Astrocyte of the spinal cord (primary cell): Measurements from ENCODE around the gene CASS4.

ENCODE experiments used
- DNase-seq: peaks from one replicate; pipeline ENCODE4 v3.0.0; 2011; ENCODE audit warnings: low read depth, low spot score
- H3K4me3 ChIP-seq: 2 replicates; pipeline ENCODE4 v1.5.1; 2011; ENCODE audit warnings: low read depth, mild to moderate bottlenecking, low read length, moderate library complexity
- CTCF ChIP-seq: IDR thresholded peaks from 2 replicates; pipeline ENCODE4 v1.5.1; 2012; ENCODE audit warnings: low read depth, mild to moderate bottlenecking, low read length, inconsistent platforms
- in situ Hi-C: cut with HindIII; loops from 2 replicates; pipeline ENCODE4 v1.10.0; 2017; ENCODE audit warnings: low sequenced_read_pairs

Gene CASS4, protein sequence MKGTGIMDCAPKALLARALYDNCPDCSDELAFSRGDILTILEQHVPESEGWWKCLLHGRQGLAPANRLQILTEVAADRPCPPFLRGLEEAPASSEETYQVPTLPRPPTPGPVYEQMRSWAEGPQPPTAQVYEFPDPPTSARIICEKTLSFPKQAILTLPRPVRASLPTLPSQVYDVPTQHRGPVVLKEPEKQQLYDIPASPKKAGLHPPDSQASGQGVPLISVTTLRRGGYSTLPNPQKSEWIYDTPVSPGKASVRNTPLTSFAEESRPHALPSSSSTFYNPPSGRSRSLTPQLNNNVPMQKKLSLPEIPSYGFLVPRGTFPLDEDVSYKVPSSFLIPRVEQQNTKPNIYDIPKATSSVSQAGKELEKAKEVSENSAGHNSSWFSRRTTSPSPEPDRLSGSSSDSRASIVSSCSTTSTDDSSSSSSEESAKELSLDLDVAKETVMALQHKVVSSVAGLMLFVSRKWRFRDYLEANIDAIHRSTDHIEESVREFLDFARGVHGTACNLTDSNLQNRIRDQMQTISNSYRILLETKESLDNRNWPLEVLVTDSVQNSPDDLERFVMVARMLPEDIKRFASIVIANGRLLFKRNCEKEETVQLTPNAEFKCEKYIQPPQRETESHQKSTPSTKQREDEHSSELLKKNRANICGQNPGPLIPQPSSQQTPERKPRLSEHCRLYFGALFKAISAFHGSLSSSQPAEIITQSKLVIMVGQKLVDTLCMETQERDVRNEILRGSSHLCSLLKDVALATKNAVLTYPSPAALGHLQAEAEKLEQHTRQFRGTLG

DNA sequence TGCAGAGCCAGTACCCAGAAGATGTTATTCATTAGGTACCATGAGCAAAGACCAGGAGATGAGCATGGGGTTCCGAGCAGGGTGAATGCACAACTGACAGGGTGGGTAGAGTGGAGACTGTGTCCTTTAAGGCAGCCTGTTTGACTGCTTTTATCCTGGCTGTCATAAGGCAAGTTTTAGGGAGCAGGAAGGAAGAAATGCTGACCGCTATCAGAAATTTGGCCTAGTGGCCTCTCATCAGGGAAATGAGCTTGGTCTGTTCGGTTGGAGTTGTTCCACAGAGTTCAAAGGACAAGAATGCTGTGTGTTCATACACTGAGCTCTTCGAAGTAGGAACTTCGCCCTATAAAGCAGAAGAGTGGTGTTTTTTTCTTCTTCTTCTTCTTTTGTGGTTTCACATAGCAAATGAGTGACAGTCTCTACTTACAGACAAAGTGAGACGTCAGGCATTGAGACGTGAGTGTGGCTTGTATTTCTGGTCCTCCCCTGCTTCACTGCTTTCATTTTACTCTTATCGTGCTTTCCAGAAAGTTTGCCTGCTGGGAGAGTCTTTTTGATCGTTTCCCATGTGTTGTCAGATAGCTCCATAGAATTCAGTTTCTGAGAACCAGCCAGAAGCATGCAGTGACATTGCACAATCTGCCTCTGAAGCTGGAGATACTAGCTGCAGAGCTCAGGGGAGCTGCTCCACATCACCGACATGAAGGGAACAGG is at the start of gene CASS4:
CASS4 (plus strand) TSS at position 502 of the 714 bp plus-strand sequence; CDS start at position 701, 199 bp downstream.
- peak; percentile 81 for DNase-seq
- in situ Hi-C loops = no loop called here
- H3K4me3 ChIP-seq = peak within 1 kb of the TSS; percentile 0
- TF ChIP-seq CTCF = no peak

DNA sequence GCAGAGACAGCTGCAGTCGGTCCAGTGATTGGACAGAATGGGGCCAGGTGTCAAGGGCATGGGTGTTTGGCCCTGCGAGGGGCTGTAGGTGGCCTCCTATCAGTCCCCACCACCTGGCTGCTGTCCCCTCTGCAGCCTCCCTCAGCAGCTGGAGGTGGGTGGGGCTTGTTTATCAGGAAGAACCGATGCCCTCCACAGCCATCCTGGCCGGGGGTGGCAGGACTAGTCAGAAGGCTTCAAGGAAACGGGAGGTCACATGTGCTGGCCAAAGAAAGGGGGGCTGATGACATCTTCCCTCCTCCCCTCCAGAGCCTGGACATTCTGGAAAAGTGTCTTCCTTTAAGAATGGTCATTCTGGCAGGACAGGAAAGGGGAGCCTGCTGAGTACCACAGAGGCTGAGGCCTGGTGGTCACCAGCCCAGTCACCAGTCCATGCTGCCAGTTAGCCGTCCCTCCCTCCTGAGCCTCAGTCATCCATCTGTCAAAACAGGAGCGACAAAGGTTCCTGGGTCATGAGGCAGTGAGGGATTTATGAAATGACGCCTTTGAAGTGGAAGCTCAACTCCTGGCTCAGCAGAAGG is 49.1 kb upstream of the CASS4 start:
- no peak overlapping the region for H3K4me3 ChIP-seq
- in situ Hi-C loops = no loop called here
- no peak for TF ChIP-seq CTCF
- no peak for DNase-seq

- DNase-seq = no peak
- no peak for TF ChIP-seq CTCF
- in situ Hi-C loops = no loop called here
- no peak overlapping the region for H3K4me3 ChIP-seq
Observed at GRCh38 chr20:56363491-56363890, 48.6 kb upstream of the CASS4 start.

- no peak for TF ChIP-seq CTCF
- DNase-seq = no peak
- in situ Hi-C loops = no loop called here
- H3K4me3 ChIP-seq = no peak overlapping the region
Observed at GRCh38 chr20:56368351-56369134, 43.5 kb upstream of the CASS4 start.

DNA sequence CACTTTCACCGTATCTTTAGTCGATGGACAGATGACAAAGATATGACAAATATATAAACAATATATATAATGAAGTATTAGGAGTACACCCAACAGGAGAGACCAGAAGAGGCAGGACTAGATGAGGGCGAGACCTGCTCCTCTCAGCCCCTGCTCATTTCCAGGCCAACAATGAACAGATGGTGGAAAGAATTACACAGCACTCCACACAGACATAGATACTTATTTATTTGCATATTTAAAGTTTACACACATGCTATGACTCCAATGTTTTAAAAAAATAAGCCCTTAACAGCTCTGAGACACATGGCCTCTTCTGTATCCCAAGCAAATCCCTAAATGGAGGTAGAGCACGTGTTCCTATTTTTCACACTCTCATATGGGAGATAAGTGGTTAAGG is 42.9 kb upstream of the CASS4 start:
- no peak overlapping the region for H3K4me3 ChIP-seq
- in situ Hi-C loops = no loop called here
- no peak for TF ChIP-seq CTCF
- no peak for DNase-seq
